Liver (tissue), 9 donors: Measurements from ENCODE around the gene H2BK1. TPM values are rescaled to one million over a fixed set of nuclear protein-coding genes. Genes with fewer than 3 reads are reported as not detected.

ENCODE experiments used
- DNase-seq: peaks from one replicate; pipeline ENCODE4 v3.0.0-alpha.2; 2017; ENCODE audit warnings: low spot score
- H3K27ac ChIP-seq, 2 donors: one replicate each; pipeline ENCODE4 v1.7.0; 2013; ENCODE audit warnings: inconsistent platforms in 2 of 2, low read length in 2 of 2, control low read depth in 1 of 2, low read depth in 1 of 2, mild to moderate bottlenecking in 1 of 2
- H3K27me3 ChIP-seq, 4 donors: one replicate each; pipeline versions ENCODE4 v1.6.1 to v1.7.0; 2013; ENCODE audit warnings: low read length in 3 of 4, inconsistent platforms in 1 of 4, mild to moderate bottlenecking in 1 of 4, moderate library complexity in 1 of 4; ENCODE audit not compliant: control insufficient read depth in 4 of 4, insufficient read depth in 4 of 4
- H3K36me3 ChIP-seq, 4 donors: one replicate each; pipeline versions ENCODE4 v1.6.1 to v1.7.0; 2013; ENCODE audit warnings: low read length in 3 of 4, mild to moderate bottlenecking in 3 of 4, low read depth in 1 of 4, moderate library complexity in 1 of 4; ENCODE audit not compliant: control insufficient read depth in 4 of 4, insufficient read depth in 3 of 4
- H3K4me1 ChIP-seq, 4 donors: one replicate each; pipeline versions ENCODE4 v1.6.1 to v1.7.0; 2013; ENCODE audit warnings: low read length in 3 of 4, mild to moderate bottlenecking in 3 of 4, moderate library complexity in 1 of 4; ENCODE audit not compliant: control insufficient read depth in 4 of 4, insufficient read depth in 4 of 4
- H3K4me3 ChIP-seq, 3 donors: one replicate each; pipeline versions ENCODE4 v1.6.1 to v1.7.0; 2013; ENCODE audit warnings: low read length in 3 of 3, control low read depth in 1 of 3, low read depth in 1 of 3, mild to moderate bottlenecking in 1 of 3
- H3K9ac ChIP-seq, 2 donors: one replicate each; pipeline ENCODE4 v1.7.0; 2013; ENCODE audit warnings: low read length in 2 of 2, mild to moderate bottlenecking in 2 of 2, moderate library complexity in 2 of 2, control low read depth in 1 of 2, low read depth in 1 of 2
- H3K9me3 ChIP-seq, 4 donors: one replicate each; pipeline versions ENCODE4 v1.6.1 to v1.7.0; 2013; ENCODE audit warnings: low read length in 3 of 4; ENCODE audit not compliant: control insufficient read depth in 4 of 4
- ATF3 ChIP-seq: IDR thresholded peaks from 2 replicates; pipeline ENCODE4 v1.6.1; 2016; ENCODE audit warnings: antibody characterized with exemption
- EGR1 ChIP-seq, 2 donors: IDR thresholded peaks; 2 replicates each; pipeline ENCODE4 v1.6.1; 2016 to 2018; ENCODE audit warnings: antibody characterized with exemption in 2 of 2, low read depth in 2 of 2
- FOXA1 ChIP-seq: IDR thresholded peaks from 2 replicates; pipeline ENCODE4 v1.6.1; 2016; ENCODE audit warnings: antibody characterized with exemption
- FOXA2 ChIP-seq: IDR thresholded peaks from 2 replicates; pipeline ENCODE4 v1.6.1; 2016; ENCODE audit warnings: antibody characterized with exemption
- GABPA ChIP-seq, 2 donors: IDR thresholded peaks in 1 of 2; conservative IDR thresholded peaks in 1 of 2; 2 replicates each; pipeline ENCODE4 v1.6.1; 2016; ENCODE audit warnings: antibody characterized with exemption in 2 of 2, mild to moderate bottlenecking in 1 of 2, moderate library complexity in 1 of 2
- HNF4A ChIP-seq, 2 donors: conservative IDR thresholded peaks; 2 replicates each; pipeline ENCODE4 v1.6.1; 2016; ENCODE audit warnings: antibody characterized with exemption in 2 of 2, mild to moderate bottlenecking in 2 of 2
- HNF4G ChIP-seq: IDR thresholded peaks from 2 replicates; pipeline ENCODE4 v1.6.1; 2016; ENCODE audit warnings: antibody characterized with exemption
- JUND ChIP-seq, 2 donors: IDR thresholded peaks; 2 replicates each; pipeline ENCODE4 v1.6.1; 2016; ENCODE audit warnings: antibody characterized with exemption in 2 of 2
- NR2F2 ChIP-seq: IDR thresholded peaks from 2 replicates; pipeline ENCODE4 v1.6.1; 2016; ENCODE audit warnings: antibody characterized with exemption
- RAD21 ChIP-seq, 2 donors: IDR thresholded peaks; 2 replicates each; pipeline ENCODE4 v1.6.1; 2016; ENCODE audit warnings: antibody characterized with exemption in 2 of 2, mild to moderate bottlenecking in 2 of 2
- REST ChIP-seq: IDR thresholded peaks from 2 replicates; pipeline ENCODE4 v1.6.1; 2016; ENCODE audit warnings: antibody characterized with exemption, mild to moderate bottlenecking
- RXRA ChIP-seq, 2 donors: IDR thresholded peaks; 2 replicates each; pipeline ENCODE4 v1.6.1; 2017 to 2018; ENCODE audit warnings: antibody characterized with exemption in 2 of 2, mild to moderate bottlenecking in 1 of 2
- SP1 ChIP-seq: IDR thresholded peaks from 2 replicates; pipeline ENCODE4 v1.6.1; 2018; ENCODE audit warnings: antibody characterized with exemption, mild to moderate bottlenecking
- TAF1 ChIP-seq: conservative IDR thresholded peaks from 2 replicates; pipeline ENCODE4 v1.6.1; 2016; ENCODE audit warnings: antibody characterized with exemption, mild to moderate bottlenecking
- YY1 ChIP-seq: IDR thresholded peaks from 2 replicates; pipeline ENCODE4 v1.6.1; 2016; ENCODE audit warnings: antibody characterized with exemption, mild to moderate bottlenecking
- WGBS: extraction: QIAGEN DNeasy Blood & Tissue Kit; methylation state at CpG from one replicate; pipeline ENCODE4 v1.1.7; 2013; 5-methylcytosine and 5-hydroxymethylcytosine counted together
- polyA plus RNA-seq, 2 donors: library from polyadenylated mRNA; stranded (reverse) in 1 of 2; unstranded in 1 of 2; fragments of 200-250 nt in 1 of 2; fragments of >200 nt in 1 of 2; fragmentation: Nextera tagmentation in 1 of 2; extraction: Ambion mirVana in 1 of 2; gene quantifications; one replicate each; pipeline versions ENCODE4 v1.2.1 to v1.2.3, GENCODE V29; 2013 to 2015
- total RNA-seq, 2 donors: library from RNA; depleted of rRNA; stranded (reverse); fragments of >200 nt; gene quantifications; one replicate each; pipeline ENCODE4 v1.2.3, GENCODE V29; 2014
- TF ChIP-seq, protein P1 (sequence below): IDR thresholded peaks from 2 replicates; pipeline ENCODE4 v1.6.1; 2016; ENCODE audit warnings: antibody characterized with exemption
- TF ChIP-seq, protein P2 (sequence below): IDR thresholded peaks from 2 replicates; pipeline ENCODE4 v1.6.1; 2016; ENCODE audit warnings: antibody characterized with exemption
- TF ChIP-seq, protein P3 (sequence below): fragments of 150-350 bp; IDR thresholded peaks from 2 replicates; pipeline ENCODE4 v1.5.1; 2017; ENCODE audit warnings: improper control_type of control experiment, low read depth, low read length; ENCODE audit not compliant: missing input control
- donor health status: healthy.
- donor health status: healthy.
- donor health status: healthy.
- donor health status: healthy.
- donor health status: healthy.

Gene H2BK1
- total and polyA plus RNA-seq, 4 donors: not detected

GRCh38 chr7:151166629-151167196 is 43.6 kb downstream of the H2BK1 start:
- H3K27me3 ChIP-seq: peaks cover 5 to 18% (median 11%) of the 10 kb centered on the region in 4 donors
- peak overlapping the region in 1 of 3 donors; percentile 53 for H3K4me3 ChIP-seq
- peaks cover 8 to 15% (median 11%) of the 10 kb centered on the region in 4 donors for H3K4me1 ChIP-seq
- DNase-seq: no peak
- no peaks in the 10 kb centered on the region for H3K9me3 ChIP-seq
- H3K27ac ChIP-seq: no peak overlapping the region
- TF ChIP-seq, protein P1, sequence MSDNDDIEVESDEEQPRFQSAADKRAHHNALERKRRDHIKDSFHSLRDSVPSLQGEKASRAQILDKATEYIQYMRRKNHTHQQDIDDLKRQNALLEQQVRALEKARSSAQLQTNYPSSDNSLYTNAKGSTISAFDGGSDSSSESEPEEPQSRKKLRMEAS: no peak
- TF ChIP-seq RXRA (IDR thresholded peaks at IDR 0.05) (no peak), TAF1 (no peak), RAD21 (IDR thresholded peaks at IDR 0.05) (no peak), FOXA2 (no peak), JUND (IDR thresholded peaks at IDR 0.05) (no peak), NR2F2 (no peak), REST (no peak), HNF4G (no peak), ATF3 (no peak), EGR1 (IDR thresholded peaks at IDR 0.05; ENCODE audit: low read depth in 2 of 2) (no peak), GABPA (IDR thresholded peaks at IDR 0.05 in 1 of 2, conservative IDR thresholded peaks at IDR 0.05 in 1 of 2) (no peak), HNF4A (conservative IDR thresholded peaks at IDR 0.05) (no peak), FOXA1 (no peak), SP1 (no peak), YY1 (no peak)
- TF ChIP-seq, protein P2, sequence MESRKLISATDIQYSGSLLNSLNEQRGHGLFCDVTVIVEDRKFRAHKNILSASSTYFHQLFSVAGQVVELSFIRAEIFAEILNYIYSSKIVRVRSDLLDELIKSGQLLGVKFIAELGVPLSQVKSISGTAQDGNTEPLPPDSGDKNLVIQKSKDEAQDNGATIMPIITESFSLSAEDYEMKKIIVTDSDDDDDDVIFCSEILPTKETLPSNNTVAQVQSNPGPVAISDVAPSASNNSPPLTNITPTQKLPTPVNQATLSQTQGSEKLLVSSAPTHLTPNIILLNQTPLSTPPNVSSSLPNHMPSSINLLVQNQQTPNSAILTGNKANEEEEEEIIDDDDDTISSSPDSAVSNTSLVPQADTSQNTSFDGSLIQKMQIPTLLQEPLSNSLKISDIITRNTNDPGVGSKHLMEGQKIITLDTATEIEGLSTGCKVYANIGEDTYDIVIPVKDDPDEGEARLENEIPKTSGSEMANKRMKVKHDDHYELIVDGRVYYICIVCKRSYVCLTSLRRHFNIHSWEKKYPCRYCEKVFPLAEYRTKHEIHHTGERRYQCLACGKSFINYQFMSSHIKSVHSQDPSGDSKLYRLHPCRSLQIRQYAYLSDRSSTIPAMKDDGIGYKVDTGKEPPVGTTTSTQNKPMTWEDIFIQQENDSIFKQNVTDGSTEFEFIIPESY: no peak
- TF ChIP-seq, protein P3, sequence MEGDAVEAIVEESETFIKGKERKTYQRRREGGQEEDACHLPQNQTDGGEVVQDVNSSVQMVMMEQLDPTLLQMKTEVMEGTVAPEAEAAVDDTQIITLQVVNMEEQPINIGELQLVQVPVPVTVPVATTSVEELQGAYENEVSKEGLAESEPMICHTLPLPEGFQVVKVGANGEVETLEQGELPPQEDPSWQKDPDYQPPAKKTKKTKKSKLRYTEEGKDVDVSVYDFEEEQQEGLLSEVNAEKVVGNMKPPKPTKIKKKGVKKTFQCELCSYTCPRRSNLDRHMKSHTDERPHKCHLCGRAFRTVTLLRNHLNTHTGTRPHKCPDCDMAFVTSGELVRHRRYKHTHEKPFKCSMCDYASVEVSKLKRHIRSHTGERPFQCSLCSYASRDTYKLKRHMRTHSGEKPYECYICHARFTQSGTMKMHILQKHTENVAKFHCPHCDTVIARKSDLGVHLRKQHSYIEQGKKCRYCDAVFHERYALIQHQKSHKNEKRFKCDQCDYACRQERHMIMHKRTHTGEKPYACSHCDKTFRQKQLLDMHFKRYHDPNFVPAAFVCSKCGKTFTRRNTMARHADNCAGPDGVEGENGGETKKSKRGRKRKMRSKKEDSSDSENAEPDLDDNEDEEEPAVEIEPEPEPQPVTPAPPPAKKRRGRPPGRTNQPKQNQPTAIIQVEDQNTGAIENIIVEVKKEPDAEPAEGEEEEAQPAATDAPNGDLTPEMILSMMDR: no peak
- no peaks in the 10 kb centered on the region for H3K36me3 ChIP-seq
- no peak overlapping the region for H3K9ac ChIP-seq
- 11% methylated on average over 31 of the region's 31 CpGs for WGBS
